HG02973 (cell line): Measurements from ENCODE around the gene CYB561D2.
A peak's percentile ranks its signal among the peaks of the same experiment; 100 is the strongest.
"Not testable (repeated sequence)": the region's sequence is repeated elsewhere in the genome, so short reads cannot be mapped to it uniquely, and the experiment has no call there.

ENCODE experiments used
- ATAC-seq: cut with Tn5 transposase; IDR thresholded peaks from one replicate; pipeline ENCODE4 v1.9.1; 2021; ENCODE audit warnings: moderate library complexity; ENCODE audit not compliant: unreplicated experiment

The CYB561D2 gene

GRCh38 chr3:50350527-50351322, at the start of gene CYB561D2, which contains the start of gene NPRL2:
Gene CYB561D2, plus strand, starts transcription at chr3:50350862. Its CDS starts 572 bp downstream, at chr3:50351434.
Gene NPRL2, minus strand, starts transcription at chr3:50350775. Its CDS starts 123 bp downstream, at chr3:50350652.
- ATAC-seq = peak; percentile 74

GRCh38 chr3:50302095-50303012, 48.3 kb upstream of the CYB561D2 start:
- ATAC-seq = no peak

GRCh38 chr3:50303013-50303815, 47.4 kb upstream of the CYB561D2 start, which contains the start of gene HYAL1:
Gene HYAL1, minus strand, starts transcription at chr3:50303574. Its CDS starts 618 bp downstream, at chr3:50302956.
- ATAC-seq = no peak

GRCh38 chr3:50304601-50305000, 46.1 kb upstream of the CYB561D2 start:
- no peak for ATAC-seq

- ATAC-seq = not testable (repeated sequence)
These were observed 38.6 kb upstream of the CYB561D2 start for GRCh38 chr3:50312041-50312440.

GRCh38 chr3:50314342-50314741, 36.3 kb upstream of the CYB561D2 start:
- ATAC-seq = no peak

- no peak for ATAC-seq
These were observed 35.8 kb upstream of the CYB561D2 start for GRCh38 chr3:50314816-50315215.

GRCh38 chr3:50316657-50317242, 33.9 kb upstream of the CYB561D2 start:
- ATAC-seq = no peak

- ATAC-seq = no peak
These were observed 33.4 kb upstream of the CYB561D2 start for GRCh38 chr3:50317300-50317699.

- ATAC-seq = no peak
These were observed 32.5 kb upstream of the CYB561D2 start for GRCh38 chr3:50318163-50318562.

- no peak for ATAC-seq
These were observed 32.0 kb upstream of the CYB561D2 start for GRCh38 chr3:50318615-50319014.

GRCh38 chr3:50319181-50319893, 31.3 kb upstream of the CYB561D2 start:
- ATAC-seq = no peak

- ATAC-seq = no peak
These were observed 30.6 kb upstream of the CYB561D2 start for GRCh38 chr3:50319894-50320625.

- peak; percentile 36 for ATAC-seq
These were observed 29.8 kb upstream of the CYB561D2 start for GRCh38 chr3:50320853-50321335.

- peak; percentile 72 for ATAC-seq
These were observed 29.1 kb upstream of the CYB561D2 start for GRCh38 chr3:50321336-50322114.

- no peak for ATAC-seq
These were observed 28.6 kb upstream of the CYB561D2 start for GRCh38 chr3:50322115-50322385.

GRCh38 chr3:50322386-50323091, 28.1 kb upstream of the CYB561D2 start, which contains the start of gene HYAL2:
Gene HYAL2, minus strand, starts transcription at chr3:50322745. Its CDS starts 2,256 bp downstream, at chr3:50320489.
- no peak for ATAC-seq
